Spleen (tissue), 11 donors: ENCODE measurements around the gene DEF6. TPM values are rescaled to one million over a fixed set of nuclear protein-coding genes. Genes with fewer than 3 reads are reported as not detected.
"Not testable (repeated sequence)": the region's sequence is repeated elsewhere in the genome, so short reads cannot be mapped to it uniquely, and the experiment has no call there.

Experiments
- DNase-seq: peaks from one replicate; pipeline ENCODE4 v3.0.0-alpha.2; 2020
- H3K27ac ChIP-seq, 8 donors: fragments of 200-600 bp; sonication (generic) in 7 of 8; 1 replicate in 4 of 8; 2 replicates in 4 of 8; pipeline versions ENCODE4 v1.5.0 to v1.8.0; 2016 to 2021; ENCODE audit warnings: inconsistent platforms in 4 of 8, mild to moderate bottlenecking in 4 of 8, moderate library complexity in 1 of 8
- H3K27me3 ChIP-seq, 7 donors: fragments of 200-600 bp; sonication (generic) in 6 of 7; replicated peaks in 1 of 7; 1 replicate in 4 of 7; 2 replicates in 3 of 7; pipeline versions ENCODE4 v1.5.0 to v1.8.0; 2016 to 2021; ENCODE audit warnings: inconsistent platforms in 3 of 7, mild to moderate bottlenecking in 1 of 7
- H3K36me3 ChIP-seq, 6 donors: fragments of 200-600 bp; sonication (generic) in 5 of 6; 1 replicate in 4 of 6; 2 replicates in 2 of 6; pipeline versions ENCODE4 v1.5.0 to v1.8.0; 2016 to 2021; ENCODE audit warnings: inconsistent platforms in 2 of 6
- H3K4me1 ChIP-seq, 6 donors: fragments of 200-600 bp; sonication (generic) in 5 of 6; 1 replicate in 3 of 6; 2 replicates in 3 of 6; pipeline versions ENCODE4 v1.5.0 to v1.8.0; 2016 to 2021; ENCODE audit warnings: inconsistent platforms in 3 of 6
- H3K4me3 ChIP-seq, 8 donors: fragments of 200-600 bp; sonication (generic) in 7 of 8; 1 replicate in 4 of 8; 2 replicates in 4 of 8; pipeline versions ENCODE4 v1.5.0 to v1.8.0; 2016 to 2021; ENCODE audit warnings: inconsistent platforms in 4 of 8, mild to moderate bottlenecking in 4 of 8, moderate library complexity in 2 of 8
- H3K9me3 ChIP-seq, 8 donors: fragments of 200-600 bp; sonication (generic) in 7 of 8; 1 replicate in 4 of 8; 2 replicates in 4 of 8; pipeline versions ENCODE4 v1.5.0 to v1.8.0; 2016 to 2021; ENCODE audit warnings: inconsistent platforms in 4 of 8
- POLR2A ChIP-seq, 3 donors: fragments of 450-650 bp; IDR thresholded peaks; one replicate each; pipeline ENCODE4 v1.5.1; 2017; ENCODE audit warnings: antibody characterized with exemption in 3 of 3, mild to moderate bottlenecking in 1 of 3
- POLR2AphosphoS5 ChIP-seq, 3 donors: sonication (generic); formaldehyde crosslinking; IDR thresholded peaks; one replicate each; pipeline ENCODE4 v1.5.1; 2017; ENCODE audit warnings: antibody characterized with exemption in 3 of 3
- WGBS, 5 donors: extraction: QIAGEN DNeasy Blood & Tissue Kit in 3 of 5; methylation state at CpG; one replicate each; pipeline versions ENCODE4 v1.1.5 to v1.1.7; 2013 to 2018; 5-methylcytosine and 5-hydroxymethylcytosine counted together
- intact Hi-C: fragments of 100-400 bp; cut with DNase I; formaldehyde crosslinking; loops from one replicate; pipeline ENCODE4 v1.15.0; 2023; ENCODE audit warnings: low total_unique reads
- polyA plus RNA-seq, 3 donors: library from polyadenylated mRNA; stranded (reverse); fragments of 200-250 nt; gene quantifications; one replicate each; pipeline ENCODE4 v1.2.1, GENCODE V29; 2013
- total RNA-seq, 7 donors: library from RNA; depleted of rRNA in 3 of 7; stranded (reverse); fragments of >200 nt in 3 of 7; fragmentation: NEBNext Ultra II Directional in 4 of 7; extraction: Animal tissue kit (Norgen Biotek cat#: 25700) in 4 of 7; gene quantifications; one replicate each; pipeline versions ENCODE4 v1.1.0 to v1.2.1, GENCODE V29; 2016 to 2021
- TF ChIP-seq, protein P1 (sequence below), 11 experiments: fragments of 200-600 bp in 7 of 11; fragments of 450-650 bp in 4 of 11; sonication (generic) in 4 of 11; IDR thresholded peaks in 8 of 11; conservative IDR thresholded peaks in 3 of 11; 1 replicate in 7 of 11; 2 replicates in 4 of 11; pipeline versions ENCODE4 v1.4.0 to v1.8.0; 2016 to 2021; ENCODE audit warnings: antibody characterized with exemption in 11 of 11, inconsistent platforms in 4 of 11, mild to moderate bottlenecking in 1 of 11
- donor health status: healthy with polysubstance abuse.
- donor health status: DM: no; HTN: no; CAD: no; lungs with moderate emphysema.
- donor health status: DM: no; HTN: no; CAD: no.
- donor health status: Bipolar disorder and iron deficiency.
- donor health status: healthy.
- donor health status: DM: no; HTN: no; CAD: no.
- donor health status: DM: yes; HTN: yes; CAD: no.

DEF6 gene
- total and polyA plus RNA-seq, 10 donors = 57.9 to 132 (median 73.2) TPM

- H3K4me3 ChIP-seq = no peak overlapping the region
- H3K27me3 ChIP-seq = no peaks in the 10 kb centered on the region
- TF ChIP-seq, protein P1, sequence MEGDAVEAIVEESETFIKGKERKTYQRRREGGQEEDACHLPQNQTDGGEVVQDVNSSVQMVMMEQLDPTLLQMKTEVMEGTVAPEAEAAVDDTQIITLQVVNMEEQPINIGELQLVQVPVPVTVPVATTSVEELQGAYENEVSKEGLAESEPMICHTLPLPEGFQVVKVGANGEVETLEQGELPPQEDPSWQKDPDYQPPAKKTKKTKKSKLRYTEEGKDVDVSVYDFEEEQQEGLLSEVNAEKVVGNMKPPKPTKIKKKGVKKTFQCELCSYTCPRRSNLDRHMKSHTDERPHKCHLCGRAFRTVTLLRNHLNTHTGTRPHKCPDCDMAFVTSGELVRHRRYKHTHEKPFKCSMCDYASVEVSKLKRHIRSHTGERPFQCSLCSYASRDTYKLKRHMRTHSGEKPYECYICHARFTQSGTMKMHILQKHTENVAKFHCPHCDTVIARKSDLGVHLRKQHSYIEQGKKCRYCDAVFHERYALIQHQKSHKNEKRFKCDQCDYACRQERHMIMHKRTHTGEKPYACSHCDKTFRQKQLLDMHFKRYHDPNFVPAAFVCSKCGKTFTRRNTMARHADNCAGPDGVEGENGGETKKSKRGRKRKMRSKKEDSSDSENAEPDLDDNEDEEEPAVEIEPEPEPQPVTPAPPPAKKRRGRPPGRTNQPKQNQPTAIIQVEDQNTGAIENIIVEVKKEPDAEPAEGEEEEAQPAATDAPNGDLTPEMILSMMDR (IDR thresholded peaks at IDR 0.05 in 8 of 11, conservative IDR thresholded peaks at IDR 0.05 in 3 of 11) = no peak
- no peak for TF ChIP-seq POLR2A (IDR thresholded peaks at IDR 0.05)
- no peak for TF ChIP-seq POLR2AphosphoS5 (IDR thresholded peaks at IDR 0.05)
- no peak for DNase-seq
- H3K36me3 ChIP-seq = peaks cover 0 to 97% (median 68%) of the 10 kb centered on the region in 6 donors
- WGBS, 5 donors = 89 to 98% (median 95%) methylated on average over 7 to 8 of the region's 8 CpGs
- H3K9me3 ChIP-seq = no peaks in the 10 kb centered on the region
- H3K27ac ChIP-seq = no peak overlapping the region
- peaks cover 0 to 14% (median 0%) of the 10 kb centered on the region in 6 donors for H3K4me1 ChIP-seq
- intact Hi-C loops = no loop called here
Measured at GRCh38 chr6:35321091-35321490, 23.5 kb downstream of the DEF6 start.

GRCh38 chr6:35327349-35328027 is 29.9 kb downstream of the DEF6 start:
- no peaks in the 10 kb centered on the region for H3K9me3 ChIP-seq
- no peak overlapping the region for H3K4me3 ChIP-seq
- peaks cover 0 to 40% (median 15%) of the 10 kb centered on the region in 6 donors for H3K36me3 ChIP-seq
- H3K4me1 ChIP-seq = peaks cover 0 to 18% (median 13%) of the 10 kb centered on the region in 6 donors
- peak overlapping the region in 4 of 8 donors; percentile 29 to 65 (median 40) for H3K27ac ChIP-seq
- H3K27me3 ChIP-seq = no peaks in the 10 kb centered on the region
- WGBS, 5 donors = 34 to 42% (median 38%) methylated on average over 7 of the region's 7 CpGs
- peak; percentile 91 for DNase-seq
- TF ChIP-seq POLR2A (IDR thresholded peaks at IDR 0.05) (no peak), POLR2AphosphoS5 (IDR thresholded peaks at IDR 0.05) (peak in 2 of 3 donors; percentile 33 to 45)
- TF ChIP-seq, protein P1 (IDR thresholded peaks at IDR 0.05 in 8 of 11, conservative IDR thresholded peaks at IDR 0.05 in 3 of 11) = peak; percentile 42 to 77 (median 68)
- intact Hi-C loops = no loop called here

- no peak for TF ChIP-seq POLR2AphosphoS5 (IDR thresholded peaks at IDR 0.05)
- no peak for TF ChIP-seq POLR2A (IDR thresholded peaks at IDR 0.05)
- TF ChIP-seq, protein P1 (IDR thresholded peaks at IDR 0.05 in 8 of 11, conservative IDR thresholded peaks at IDR 0.05 in 3 of 11) = no peak
- no peak for DNase-seq
- WGBS, 5 donors = 95 to 96% (median 95%) methylated on average over 1 of the region's 1 CpG
- Histone ChIP-seq H3K4me3 (no peak overlapping the region), H3K27me3 (no peaks in the 10 kb centered on the region), H3K4me1 (peaks cover 0 to 19% (median 13%) of the 10 kb centered on the region in 6 donors), H3K9me3 (no peaks in the 10 kb centered on the region), H3K36me3 (peaks cover 0 to 32% (median 14%) of the 10 kb centered on the region in 6 donors), H3K27ac (peak overlapping the region in 2 of 8 donors; percentile 47 to 65)
- intact Hi-C loops = no loop called here
Measured at GRCh38 chr6:35328108-35328723, 30.6 kb downstream of the DEF6 start.

- H3K9me3 ChIP-seq, DNase-seq, H3K27me3 ChIP-seq, H3K27ac ChIP-seq, intact Hi-C loops, H3K4me3 ChIP-seq: not testable (repeated sequence)
- WGBS, 5 donors = 92 to 97% (median 95%) methylated on average over 8 of the region's 8 CpGs
- Histone ChIP-seq H3K36me3 (peaks cover 0 to 27% (median 14%) of the 10 kb centered on the region in 6 donors), H3K4me1 (peaks cover 0 to 19% (median 13%) of the 10 kb centered on the region in 6 donors)
Measured at GRCh38 chr6:35328965-35329364, 31.3 kb downstream of the DEF6 start.
